SU-DHL-6 (cell line): Measurements from ENCODE around the gene RAD23B.

Source experiments
- H2AFZ ChIP-seq: fragments of 200-600 bp; sonication (generic); 2 replicates; pipeline ENCODE4 v1.6.1; 2014; ENCODE audit warnings: low read depth, mild to moderate bottlenecking, moderate library complexity, mixed read lengths, antibody characterized with exemption, low read length; ENCODE audit not compliant: severe bottlenecking
- H3F3A ChIP-seq: fragments of 200-600 bp; shearing (Covaris generic); 2 replicates; pipeline ENCODE4 v1.6.0; 2016; ENCODE audit warnings: antibody characterized with exemption, mild to moderate bottlenecking; ENCODE audit not compliant: insufficient read depth
- H3K27ac ChIP-seq: fragments of 200-600 bp; sonication (generic); 2 replicates; pipeline ENCODE4 v1.5.1; 2016; ENCODE audit warnings: low read depth, mild to moderate bottlenecking, low read length, moderate library complexity, mixed read lengths
- H3K27me3 ChIP-seq: fragments of 200-600 bp; sonication (generic), shearing (Covaris generic); 2 replicates; pipeline ENCODE4 v1.6.0; 2014; ENCODE audit warnings: mild to moderate bottlenecking, low read length
- H3K36me3 ChIP-seq: fragments of 200-600 bp; sonication (generic); 2 replicates; pipeline ENCODE4 v1.6.1; 2014; ENCODE audit warnings: mild to moderate bottlenecking, low read length, mixed read lengths
- H3K4me2 ChIP-seq: fragments of 300-600, 200-600 bp; shearing (Covaris generic), sonication (generic); 2 replicates; pipeline ENCODE4 v1.6.0; 2014; ENCODE audit warnings: low read length, low read depth, mild to moderate bottlenecking; ENCODE audit not compliant: poor library complexity, severe bottlenecking
- H3K4me3 ChIP-seq: fragments of 200-600 bp; sonication (generic); 2 replicates; pipeline ENCODE4 v1.5.1; 2014; ENCODE audit warnings: antibody characterized with exemption, low read length, mild to moderate bottlenecking, mixed read lengths; ENCODE audit not compliant: insufficient read depth, poor library complexity, severe bottlenecking
- H3K79me2 ChIP-seq: fragments of 200-600 bp; sonication (generic); 2 replicates; pipeline ENCODE4 v1.6.1; 2014; ENCODE audit warnings: mild to moderate bottlenecking, low read length, moderate library complexity; ENCODE audit not compliant: insufficient read depth
- H3K9ac ChIP-seq: fragments of 200-600 bp; sonication (generic); 2 replicates; pipeline ENCODE4 v1.7.0; 2014; ENCODE audit warnings: mild to moderate bottlenecking, low read length
- H3K9me2 ChIP-seq: fragments of 200-600 bp; sonication (generic); replicated peaks from 2 replicates; pipeline ENCODE4 v1.6.1; 2014; ENCODE audit warnings: low read length; ENCODE audit not compliant: insufficient read depth
- H3K9me3 ChIP-seq: fragments of 200-600 bp; sonication (generic); 2 replicates; pipeline ENCODE4 v1.6.1; 2014; ENCODE audit warnings: low read length, mixed read lengths; ENCODE audit not compliant: insufficient read depth
- H4K20me1 ChIP-seq: fragments of 200-600 bp; sonication (generic); 2 replicates; pipeline ENCODE4 v1.6.1; 2014; ENCODE audit warnings: low read depth, mild to moderate bottlenecking, antibody characterized with exemption, low read length, moderate library complexity, mixed read lengths
- CTCF ChIP-seq: fragments of 200-600 bp; sonication (generic); IDR thresholded peaks from one replicate; pipeline ENCODE4 v1.5.1; 2017; ENCODE audit warnings: antibody characterized with exemption, mild to moderate bottlenecking, low read length, moderate library complexity; ENCODE audit not compliant: insufficient read depth, poor library complexity, severe bottlenecking
- EZH2phosphoT487 ChIP-seq: fragments of 200-600 bp; sonication (generic), shearing (Covaris generic); conservative IDR thresholded peaks from 2 replicates; pipeline ENCODE4 v1.6.1; 2018; ENCODE audit warnings: mild to moderate bottlenecking, antibody characterized with exemption, low read length, moderate library complexity, mixed read lengths

RAD23B gene

GRCh38 chr9:107299437-107299836 is 16.4 kb downstream of the RAD23B start:
- H3K79me2 ChIP-seq = peaks cover 97% of the 10 kb centered on the region
- H3K4me3 ChIP-seq = no peak overlapping the region
- peaks cover 45% of the 10 kb centered on the region for H3K36me3 ChIP-seq
- TF ChIP-seq CTCF (no peak), EZH2phosphoT487 (no peak)
- no peak overlapping the region for H2AFZ ChIP-seq
- no peaks in the 10 kb centered on the region for H3K9me2 ChIP-seq
- no peak overlapping the region for H3K9ac ChIP-seq
- H3K27ac ChIP-seq = peak overlapping the region; percentile 14; the same call in 1 of the 2 replicates
- no peak overlapping the region for H3K4me2 ChIP-seq
- H3K9me3 ChIP-seq = no peaks in the 10 kb centered on the region
- H4K20me1 ChIP-seq = peaks cover 73% of the 10 kb centered on the region
- peaks cover 10% of the 10 kb centered on the region; the same call in 1 of the 2 replicates for H3F3A ChIP-seq
- H3K27me3 ChIP-seq = no peaks in the 10 kb centered on the region

- H2AFZ ChIP-seq = no peak overlapping the region
- TF ChIP-seq CTCF = no peak
- no peak for TF ChIP-seq EZH2phosphoT487
- peaks cover 85% of the 10 kb centered on the region for H3K79me2 ChIP-seq
- H3K36me3 ChIP-seq = peaks cover 79% of the 10 kb centered on the region
- H3K4me3 ChIP-seq = no peak overlapping the region
- H3K27me3 ChIP-seq = no peaks in the 10 kb centered on the region
- no peaks in the 10 kb centered on the region for H3K9me3 ChIP-seq
- no peak overlapping the region for H3K9ac ChIP-seq
- no peaks in the 10 kb centered on the region for H3K9me2 ChIP-seq
- H4K20me1 ChIP-seq = peaks cover 57% of the 10 kb centered on the region
- H3K4me2 ChIP-seq = no peak overlapping the region
- peaks cover 12% of the 10 kb centered on the region; the same call in 1 of the 2 replicates for H3F3A ChIP-seq
- H3K27ac ChIP-seq = no peak overlapping the region
Measured at GRCh38 chr9:107306308-107306707, 23.2 kb downstream of the RAD23B start.

- Histone ChIP-seq H3K9me2 (no peaks in the 10 kb centered on the region), H3K9me3 (no peaks in the 10 kb centered on the region), H3K4me2 (no peak overlapping the region), H3K27ac (no peak overlapping the region), H3K79me2 (peaks cover 85% of the 10 kb centered on the region), H2AFZ (no peak overlapping the region), H3K27me3 (no peaks in the 10 kb centered on the region), H4K20me1 (peaks cover 56% of the 10 kb centered on the region), H3K9ac (no peak overlapping the region), H3K4me3 (no peak overlapping the region), H3F3A (peaks cover 12% of the 10 kb centered on the region; the same call in 1 of the 2 replicates), H3K36me3 (peaks cover 73% of the 10 kb centered on the region)
- no peak for TF ChIP-seq EZH2phosphoT487
- TF ChIP-seq CTCF = no peak
Measured at GRCh38 chr9:107307331-107307730, 24.3 kb downstream of the RAD23B start.

- H3K9me2 ChIP-seq = no peaks in the 10 kb centered on the region
- H3K4me2 ChIP-seq = no peak overlapping the region
- peaks cover 82% of the 10 kb centered on the region for H3K79me2 ChIP-seq
- TF ChIP-seq CTCF (no peak), EZH2phosphoT487 (no peak)
- no peaks in the 10 kb centered on the region for H3K9me3 ChIP-seq
- no peak overlapping the region for H3K4me3 ChIP-seq
- H3K27ac ChIP-seq = no peak overlapping the region
- peaks cover 50% of the 10 kb centered on the region for H4K20me1 ChIP-seq
- no peak overlapping the region for H2AFZ ChIP-seq
- H3F3A ChIP-seq = peaks cover 12% of the 10 kb centered on the region; the same call in 1 of the 2 replicates
- H3K36me3 ChIP-seq = peaks cover 65% of the 10 kb centered on the region
- H3K27me3 ChIP-seq = no peaks in the 10 kb centered on the region
- H3K9ac ChIP-seq = no peak overlapping the region
Measured at GRCh38 chr9:107308461-107308860, 25.4 kb downstream of the RAD23B start.
